ENCODE results near the gene DLG4. TPM values are rescaled to one million over a fixed set of nuclear protein-coding genes. Genes with fewer than 3 reads are reported as not detected.

Gene DLG4
- total RNA-seq, 1 donor from 2014 or later = 44.3 TPM

GRCh38 chr17:7232114-7232513 lies 12.5 kb upstream of the DLG4 start:
- H3K27me3 Mint-ChIP-seq (ENCODE audit: unreplicated experiment) = peaks cover 24% of the 10 kb centered on the region
- peaks cover 57% of the 10 kb centered on the region for H3K36me3 Mint-ChIP-seq (ENCODE audit: low read depth, unreplicated experiment)
- no peaks in the 10 kb centered on the region for H3K9me3 Mint-ChIP-seq (ENCODE audit: unreplicated experiment)
- H3K27ac Mint-ChIP-seq (ENCODE audit: unreplicated experiment) = no peak overlapping the region
- H3K4me3 Mint-ChIP-seq (ENCODE audit: unreplicated experiment) = peak overlapping the region; percentile 68
- TF ChIP-seq CTCF (IDR thresholded peaks at IDR 0.05; ENCODE audit: unreplicated experiment) = no peak
- no peak for DNase-seq (ENCODE audit: low spot score)
- H3K4me1 Mint-ChIP-seq (ENCODE audit: unreplicated experiment) = peaks cover 25% of the 10 kb centered on the region

- H3K4me1 Mint-ChIP-seq (ENCODE audit: unreplicated experiment) = peaks cover 17% of the 10 kb centered on the region
- no peak overlapping the region for H3K27ac Mint-ChIP-seq (ENCODE audit: unreplicated experiment)
- peaks cover 36% of the 10 kb centered on the region for H3K36me3 Mint-ChIP-seq (ENCODE audit: low read depth, unreplicated experiment)
- no peak for DNase-seq (ENCODE audit: low spot score)
- H3K27me3 Mint-ChIP-seq (ENCODE audit: unreplicated experiment) = peaks cover 21% of the 10 kb centered on the region
- peak overlapping the region; percentile 18 for H3K4me3 Mint-ChIP-seq (ENCODE audit: unreplicated experiment)
- no peaks in the 10 kb centered on the region for H3K9me3 Mint-ChIP-seq (ENCODE audit: unreplicated experiment)
- no peak for TF ChIP-seq CTCF (IDR thresholded peaks at IDR 0.05; ENCODE audit: unreplicated experiment)
Observed at GRCh38 chr17:7229504-7229903, 9.9 kb upstream of the DLG4 start.

- Mint-ChIP-seq H3K9me3 (ENCODE audit: unreplicated experiment) (no peaks in the 10 kb centered on the region), H3K27ac (ENCODE audit: unreplicated experiment) (no peak overlapping the region), H3K27me3 (ENCODE audit: unreplicated experiment) (peaks cover 20% of the 10 kb centered on the region), H3K4me1 (ENCODE audit: unreplicated experiment) (peaks cover 17% of the 10 kb centered on the region), H3K4me3 (ENCODE audit: unreplicated experiment) (peak overlapping the region; percentile 25), H3K36me3 (ENCODE audit: low read depth, unreplicated experiment) (peaks cover 36% of the 10 kb centered on the region)
- no peak for TF ChIP-seq CTCF (IDR thresholded peaks at IDR 0.05; ENCODE audit: unreplicated experiment)
- no peak for DNase-seq (ENCODE audit: low spot score)
Observed at GRCh38 chr17:7228920-7229319, 9.3 kb upstream of the DLG4 start.

- no peak for TF ChIP-seq CTCF (IDR thresholded peaks at IDR 0.05; ENCODE audit: unreplicated experiment)
- no peak overlapping the region for H3K27ac Mint-ChIP-seq (ENCODE audit: unreplicated experiment)
- no peak overlapping the region for H3K4me3 Mint-ChIP-seq (ENCODE audit: unreplicated experiment)
- no peak for DNase-seq (ENCODE audit: low spot score)
- peaks cover 22% of the 10 kb centered on the region for H3K27me3 Mint-ChIP-seq (ENCODE audit: unreplicated experiment)
- no peaks in the 10 kb centered on the region for H3K9me3 Mint-ChIP-seq (ENCODE audit: unreplicated experiment)
- H3K36me3 Mint-ChIP-seq (ENCODE audit: low read depth, unreplicated experiment) = peaks cover 41% of the 10 kb centered on the region
- peaks cover 5% of the 10 kb centered on the region for H3K4me1 Mint-ChIP-seq (ENCODE audit: unreplicated experiment)
Observed at GRCh38 chr17:7226721-7227710, 7.4 kb upstream of the DLG4 start.

- H3K9me3 Mint-ChIP-seq (ENCODE audit: unreplicated experiment) = no peaks in the 10 kb centered on the region
Observed at GRCh38 chr17:7225711-7226331, 6.2 kb upstream of the DLG4 start.

More at GRCh38 chr17:7225711-7226331, 6.2 kb upstream of the DLG4 start:
- Mint-ChIP-seq H3K27ac (ENCODE audit: unreplicated experiment) (no peak overlapping the region), H3K4me3 (ENCODE audit: unreplicated experiment) (no peak overlapping the region), H3K4me1 (ENCODE audit: unreplicated experiment) (peaks cover 7% of the 10 kb centered on the region), H3K36me3 (ENCODE audit: low read depth, unreplicated experiment) (peaks cover 47% of the 10 kb centered on the region), H3K27me3 (ENCODE audit: unreplicated experiment) (peaks cover 25% of the 10 kb centered on the region)
- TF ChIP-seq CTCF (IDR thresholded peaks at IDR 0.05; ENCODE audit: unreplicated experiment) = no peak
- DNase-seq (ENCODE audit: low spot score) = no peak
